Neural cell (in vitro differentiated cells): ENCODE data around the gene GRIK3. TPM values are rescaled to one million over a fixed set of nuclear protein-coding genes. Genes with fewer than 3 reads are reported as not detected.

ENCODE experiments used
- H2AFZ ChIP-seq: fragments of 200-600, 300-800 bp; sonication (generic), shearing (Covaris generic); 2 replicates; pipeline ENCODE4 v1.6.0; 2014; ENCODE audit warnings: low read depth, mild to moderate bottlenecking, antibody characterized with exemption, low read length, moderate library complexity
- H3F3A ChIP-seq: fragments of 200-600 bp; shearing (Covaris generic); 2 replicates; pipeline ENCODE4 v1.6.1; 2016; ENCODE audit warnings: mild to moderate bottlenecking, moderate library complexity, mixed read lengths, antibody characterized with exemption, low read length; ENCODE audit not compliant: insufficient read depth, poor library complexity, severe bottlenecking
- H3K27ac ChIP-seq: fragments of 200-600, 300-800 bp; sonication (generic), shearing (Covaris generic); 2 replicates; pipeline ENCODE4 v1.5.1; 2014; ENCODE audit warnings: mild to moderate bottlenecking, low read length, moderate library complexity
- H3K27me3 ChIP-seq: fragments of 300-800, 200-600 bp; sonication (generic), shearing (Covaris generic); 2 replicates; pipeline ENCODE4 v1.6.0; 2014; ENCODE audit warnings: mild to moderate bottlenecking, low read depth, low read length, moderate library complexity; ENCODE audit not compliant: insufficient read depth
- H3K36me3 ChIP-seq: fragments of 300-800, 200-600 bp; sonication (generic), shearing (Covaris generic); 2 replicates; pipeline ENCODE4 v1.5.1; 2014; ENCODE audit warnings: mild to moderate bottlenecking, antibody characterized with exemption, low read length, moderate library complexity; ENCODE audit not compliant: insufficient read depth
- H3K4me2 ChIP-seq: fragments of 300-800, 200-600 bp; sonication (generic), shearing (Covaris generic); 2 replicates; pipeline ENCODE4 v1.6.0; 2014; ENCODE audit warnings: mild to moderate bottlenecking, low read length
- H3K4me3 ChIP-seq: fragments of 300-800, 200-600 bp; sonication (generic), shearing (Covaris generic); 2 replicates; pipeline ENCODE4 v1.5.1; 2014; ENCODE audit warnings: mild to moderate bottlenecking, low read length, moderate library complexity
- H3K79me2 ChIP-seq: fragments of 200-600 bp; shearing (Covaris generic); replicated peaks from 2 replicates; pipeline ENCODE4 v1.6.0; 2014; ENCODE audit warnings: mild to moderate bottlenecking, low read length, moderate library complexity; ENCODE audit not compliant: insufficient read depth
- H3K9ac ChIP-seq: fragments of 300-800, 200-600 bp; sonication (generic), shearing (Covaris generic); 2 replicates; pipeline ENCODE4 v1.6.1; 2016; ENCODE audit warnings: mild to moderate bottlenecking, low read length, mixed read lengths
- H3K9me2 ChIP-seq: fragments of 200-600 bp; shearing (Covaris generic); 2 replicates; pipeline ENCODE4 v1.6.1; 2016; ENCODE audit warnings: mild to moderate bottlenecking, low read length, mixed read lengths; ENCODE audit not compliant: insufficient read depth
- H3K9me3 ChIP-seq: fragments of 200-600, 300-800 bp; sonication (generic), shearing (Covaris generic); 2 replicates; pipeline ENCODE4 v1.6.1; 2016; ENCODE audit warnings: mild to moderate bottlenecking, mixed run types, low read length, moderate library complexity, mixed read lengths
- H4K20me1 ChIP-seq: fragments of 200-600 bp; shearing (Covaris generic); 2 replicates; pipeline ENCODE4 v1.6.1; 2016; ENCODE audit warnings: mild to moderate bottlenecking, mixed run types; ENCODE audit not compliant: insufficient read depth
- EP300 ChIP-seq: fragments of 450-650 bp; conservative IDR thresholded peaks from 2 replicates; pipeline ENCODE4 v1.6.1; 2014; ENCODE audit warnings: antibody characterized with exemption, mild to moderate bottlenecking, moderate library complexity; ENCODE audit not compliant: poor library complexity, severe bottlenecking
- EZH2 ChIP-seq: fragments of 200-600, 300-800 bp; shearing (Covaris generic), sonication (generic); IDR thresholded peaks from 2 replicates; pipeline ENCODE4 v1.6.1; 2014; ENCODE audit warnings: antibody characterized with exemption, low read length, borderline replicate concordance, mild to moderate bottlenecking; ENCODE audit not compliant: insufficient read depth, poor library complexity, severe bottlenecking
- MXI1 ChIP-seq: fragments of 450-650 bp; conservative IDR thresholded peaks from 2 replicates; pipeline ENCODE4 v1.6.1; 2014; ENCODE audit warnings: antibody characterized with exemption, mild to moderate bottlenecking; ENCODE audit not compliant: poor library complexity, severe bottlenecking
- POLR2AphosphoS5 ChIP-seq: IDR thresholded peaks from 2 replicates; pipeline ENCODE4 v1.6.1; 2012
- RAD21 ChIP-seq: fragments of 450-650 bp; conservative IDR thresholded peaks from 2 replicates; pipeline ENCODE4 v1.6.1; 2014; ENCODE audit warnings: antibody characterized with exemption, mild to moderate bottlenecking, moderate library complexity
- REST ChIP-seq: IDR thresholded peaks from 2 replicates; pipeline ENCODE4 v1.6.1; 2012; ENCODE audit warnings: borderline replicate concordance
- SMC3 ChIP-seq: fragments of 450-650 bp; conservative IDR thresholded peaks from 2 replicates; pipeline ENCODE4 v1.6.1; 2014; ENCODE audit warnings: antibody characterized with exemption, mild to moderate bottlenecking, moderate library complexity; ENCODE audit not compliant: poor library complexity
- TAF1 ChIP-seq: IDR thresholded peaks from 2 replicates; pipeline ENCODE4 v1.6.1; 2012; ENCODE audit warnings: low read depth
- polyA plus RNA-seq: library from polyadenylated mRNA; depleted of rRNA; stranded (reverse); fragments of >200 nt; gene quantifications from 2 replicates; pipeline ENCODE4 v1.2.3, GENCODE V29; 2014
- TF ChIP-seq, protein P1 (sequence below): fragments of 450-650 bp; IDR thresholded peaks from 2 replicates; pipeline ENCODE4 v1.5.1; 2014; ENCODE audit warnings: antibody characterized with exemption, mild to moderate bottlenecking, moderate library complexity; ENCODE audit not compliant: poor library complexity, severe bottlenecking

Gene GRIK3
- polyA plus RNA-seq, 1 donor from 2014 or later = 5.0 TPM

DNA sequence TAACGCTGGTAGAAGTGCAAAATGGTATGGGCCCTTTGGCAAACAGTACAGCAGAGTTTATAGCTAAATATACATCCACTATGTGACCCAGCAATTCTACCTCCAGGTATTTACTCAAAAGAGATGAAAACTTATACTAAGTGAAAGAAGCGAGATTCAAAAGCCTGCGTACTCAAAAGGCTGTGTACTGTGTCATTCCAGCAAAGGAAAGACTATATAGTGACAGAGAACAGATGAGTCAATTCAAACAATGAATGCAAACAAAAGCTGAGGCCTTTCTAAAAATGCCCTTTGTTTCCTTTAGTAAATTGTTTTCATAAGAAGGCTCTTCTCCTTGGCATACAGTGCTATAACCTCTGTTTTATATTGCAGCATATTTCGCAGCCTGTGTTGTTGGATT is 282.8 kb downstream of the GRIK3 start:
- no peak overlapping the region for H3K27ac ChIP-seq
- H4K20me1 ChIP-seq = no peaks in the 10 kb centered on the region
- H3K9ac ChIP-seq = no peak overlapping the region
- H3K9me3 ChIP-seq = no peaks in the 10 kb centered on the region
- H3K9me2 ChIP-seq = no peaks in the 10 kb centered on the region
- H3K36me3 ChIP-seq = no peaks in the 10 kb centered on the region
- no peak overlapping the region for H2AFZ ChIP-seq
- no peak overlapping the region for H3K4me2 ChIP-seq
- H3K79me2 ChIP-seq = no peaks in the 10 kb centered on the region
- no peaks in the 10 kb centered on the region for H3K27me3 ChIP-seq
- no peak overlapping the region for H3K4me3 ChIP-seq
- TF ChIP-seq MXI1 (no peak), REST (no peak), EZH2 (no peak), SMC3 (no peak), TAF1 (no peak)
- TF ChIP-seq, protein P1, sequence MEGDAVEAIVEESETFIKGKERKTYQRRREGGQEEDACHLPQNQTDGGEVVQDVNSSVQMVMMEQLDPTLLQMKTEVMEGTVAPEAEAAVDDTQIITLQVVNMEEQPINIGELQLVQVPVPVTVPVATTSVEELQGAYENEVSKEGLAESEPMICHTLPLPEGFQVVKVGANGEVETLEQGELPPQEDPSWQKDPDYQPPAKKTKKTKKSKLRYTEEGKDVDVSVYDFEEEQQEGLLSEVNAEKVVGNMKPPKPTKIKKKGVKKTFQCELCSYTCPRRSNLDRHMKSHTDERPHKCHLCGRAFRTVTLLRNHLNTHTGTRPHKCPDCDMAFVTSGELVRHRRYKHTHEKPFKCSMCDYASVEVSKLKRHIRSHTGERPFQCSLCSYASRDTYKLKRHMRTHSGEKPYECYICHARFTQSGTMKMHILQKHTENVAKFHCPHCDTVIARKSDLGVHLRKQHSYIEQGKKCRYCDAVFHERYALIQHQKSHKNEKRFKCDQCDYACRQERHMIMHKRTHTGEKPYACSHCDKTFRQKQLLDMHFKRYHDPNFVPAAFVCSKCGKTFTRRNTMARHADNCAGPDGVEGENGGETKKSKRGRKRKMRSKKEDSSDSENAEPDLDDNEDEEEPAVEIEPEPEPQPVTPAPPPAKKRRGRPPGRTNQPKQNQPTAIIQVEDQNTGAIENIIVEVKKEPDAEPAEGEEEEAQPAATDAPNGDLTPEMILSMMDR = no peak
- H3F3A ChIP-seq = no peaks in the 10 kb centered on the region

GRCh38 chr1:36748466-36748865 is 285.8 kb downstream of the GRIK3 start:
- no peaks in the 10 kb centered on the region for H3F3A ChIP-seq
- no peaks in the 10 kb centered on the region for H3K9me2 ChIP-seq
- no peak overlapping the region for H3K4me3 ChIP-seq
- no peak overlapping the region for H3K9ac ChIP-seq
- H3K27ac ChIP-seq = no peak overlapping the region
- no peaks in the 10 kb centered on the region for H3K9me3 ChIP-seq
- no peaks in the 10 kb centered on the region for H3K27me3 ChIP-seq
- TF ChIP-seq MXI1 (no peak), SMC3 (no peak), REST (no peak), TAF1 (no peak), POLR2AphosphoS5 (no peak), EP300 (no peak), RAD21 (no peak), EZH2 (no peak)
- TF ChIP-seq, protein P1 = no peak
- H4K20me1 ChIP-seq = no peaks in the 10 kb centered on the region
- H3K4me2 ChIP-seq = no peak overlapping the region
- H2AFZ ChIP-seq = no peak overlapping the region
- H3K36me3 ChIP-seq = no peaks in the 10 kb centered on the region
- H3K79me2 ChIP-seq = no peaks in the 10 kb centered on the region
